Endothelial cell of umbilical vein (primary cell): ENCODE data around the gene ARHGAP45. TPM values are rescaled to one million over a fixed set of nuclear protein-coding genes. Genes with fewer than 3 reads are reported as not detected.

Experiments used
- BruUV-seq: library from RNA; stranded (reverse); fragments of 400-500 nt; replicated peaks from 2 replicates; lab custom pipeline; 2021; lab: Mats Ljungman, UMichigan
- CTCF ChIA-PET: fragments of 300-600, 350-600 bp; sonication (Branson Sonifier 250); formaldehyde crosslinking; loops from one replicate; lab custom pipeline; 2021; ENCODE audit warnings: antibody characterized with exemption, inconsistent platforms; lab: Charles Lee
- POLR2A ChIA-PET: fragments of 300-600, 350-600 bp; sonication (Branson Sonifier 250); formaldehyde crosslinking; loops from one replicate; lab custom pipeline; 2021; ENCODE audit warnings: antibody characterized with exemption, inconsistent platforms; lab: Charles Lee
- DNase-seq: peaks from one replicate; pipeline ENCODE4 v3.0.0-alpha.2; 2011; ENCODE audit warnings: low read depth, low spot score
- FAIRE-seq: peaks from 2 replicates; lab custom pipeline; 2011; peaks lifted over from hg19 to GRCh38; lab: Jason Lieb, UNC
- H2AFZ ChIP-seq: 2 replicates; pipeline ENCODE4 v1.6.0; 2012; ENCODE audit warnings: low read depth, low read length, control low read depth, inconsistent platforms
- H3K27ac ChIP-seq: 2 replicates; pipeline ENCODE4 v1.5.1; 2011; ENCODE audit warnings: low read depth, mild to moderate bottlenecking, control low read depth, low read length, moderate library complexity; ENCODE audit not compliant: insufficient read depth
- H3K27me3 ChIP-seq, 2 experiments: 2 replicates each; pipeline versions ENCODE4 v1.6.0 to v1.6.1; 2011; ENCODE audit warnings: low read length in 2 of 2, mixed read lengths in 1 of 2; ENCODE audit not compliant: control insufficient read depth in 2 of 2, insufficient read depth in 2 of 2
- H3K36me3 ChIP-seq, 2 experiments: 2 replicates in 1 of 2; 3 replicates in 1 of 2; pipeline ENCODE4 v1.5.1; 2011; ENCODE audit warnings: low read length in 2 of 2, mild to moderate bottlenecking in 1 of 2, moderate library complexity in 1 of 2; ENCODE audit not compliant: control insufficient read depth in 2 of 2, insufficient read depth in 2 of 2; ENCODE audit errors: extremely low read depth in 1 of 2
- H3K4me1 ChIP-seq: 3 replicates; pipeline ENCODE4 v1.5.1; 2011; ENCODE audit warnings: mild to moderate bottlenecking, low read length; ENCODE audit not compliant: control insufficient read depth, insufficient read depth; ENCODE audit errors: extremely low read depth
- H3K4me2 ChIP-seq: 2 replicates; pipeline ENCODE4 v1.6.1; 2011; ENCODE audit warnings: low read length, control low read depth, mixed read lengths; ENCODE audit not compliant: insufficient read depth
- H3K4me3 ChIP-seq, 3 experiments: fragments of 200-600 bp in 1 of 3; sonication (generic), shearing (Covaris generic) in 1 of 3; replicated peaks in 1 of 3; 2 replicates each; pipeline ENCODE4 v1.5.1; 2011 to 2016; ENCODE audit warnings: control low read depth in 3 of 3, low read length in 3 of 3, mild to moderate bottlenecking in 2 of 3, inconsistent platforms in 1 of 3, low read depth in 1 of 3, moderate library complexity in 1 of 3; ENCODE audit not compliant: insufficient read depth in 1 of 3
- H3K79me2 ChIP-seq: 2 replicates; pipeline ENCODE4 v1.6.0; 2012; ENCODE audit warnings: low read length, inconsistent platforms; ENCODE audit not compliant: control insufficient read depth, insufficient read depth
- H3K9ac ChIP-seq: replicated peaks from 2 replicates; pipeline ENCODE3; 2011; ENCODE audit warnings: low read length, control low read depth; ENCODE audit not compliant: insufficient read depth; ENCODE audit errors: extremely low read depth
- H3K9me1 ChIP-seq: replicated peaks from 3 replicates; pipeline ENCODE4 v1.6.0; 2011; ENCODE audit warnings: mild to moderate bottlenecking, low read length; ENCODE audit not compliant: control insufficient read depth, insufficient read depth; ENCODE audit errors: extremely low read depth
- H3K9me3 ChIP-seq: replicated peaks from 2 replicates; pipeline ENCODE4 v1.5.1; 2012; ENCODE audit warnings: low read length, inconsistent platforms; ENCODE audit not compliant: control insufficient read depth, insufficient read depth
- H4K20me1 ChIP-seq: replicated peaks from 2 replicates; pipeline ENCODE3; 2011; ENCODE audit warnings: mild to moderate bottlenecking, low read length; ENCODE audit not compliant: control insufficient read depth, insufficient read depth; ENCODE audit errors: extremely low read depth
- EZH2 ChIP-seq: IDR thresholded peaks from 2 replicates; pipeline ENCODE4 v1.6.1; 2012; ENCODE audit warnings: borderline replicate concordance, low read depth, mild to moderate bottlenecking, moderate library complexity, low read length, inconsistent platforms; ENCODE audit not compliant: severe bottlenecking
- FOS ChIP-seq: IDR thresholded peaks from 2 replicates; pipeline ENCODE4 v1.6.1; 2011; ENCODE audit warnings: mild to moderate bottlenecking, low read length, moderate library complexity, borderline replicate concordance; ENCODE audit not compliant: insufficient read depth
- GATA2 ChIP-seq: IDR thresholded peaks from 2 replicates; pipeline ENCODE4 v1.7.0; 2011; ENCODE audit warnings: low read depth, mild to moderate bottlenecking, moderate library complexity, mixed read lengths, low read length; ENCODE audit not compliant: insufficient read length, insufficient read depth
- MYC ChIP-seq: IDR thresholded peaks from one replicate; pipeline ENCODE4 v1.6.1; 2011; ENCODE audit warnings: mild to moderate bottlenecking, low read depth, low read length
- POLR2A ChIP-seq: IDR thresholded peaks from 2 replicates; pipeline ENCODE4 v1.6.1; 2012; ENCODE audit warnings: low read depth, mild to moderate bottlenecking, control low read depth, low read length
- POLR2AphosphoS5 ChIP-seq: IDR thresholded peaks from 2 replicates; pipeline ENCODE4 v1.6.1; 2012; ENCODE audit warnings: low read depth, mild to moderate bottlenecking, control low read depth, low read length, moderate library complexity; ENCODE audit not compliant: insufficient read depth
- dilution Hi-C: fragments of 300-500 bp; cut with MboI; formaldehyde crosslinking; loops from one replicate; pipeline ENCODE4 v1.15.0; 2019; ENCODE audit warnings: low sequenced_read_pairs; ENCODE audit not compliant: extremely low pct_ligation_motif_present
- intact Hi-C: fragments of 100-400 bp; cut with micrococcal nuclease; formaldehyde crosslinking; loops from one replicate; pipeline ENCODE4 v1.10.0; 2022
- polyA plus RNA-seq, 4 experiments: library from polyadenylated mRNA; depleted of rRNA in 3 of 4; stranded (reverse) in 3 of 4; unstranded in 1 of 4; fragments of >200 nt; gene quantifications; 2 replicates each; pipeline versions ENCODE4 v1.2.1 to v1.2.3, GENCODE V29; 2011 to 2012; ENCODE audit warnings: missing spikeins in 1 of 4
- total RNA-seq: library from RNA; stranded (reverse); gene quantifications from 2 replicates; pipeline ENCODE4 v1.2.3, GENCODE V29; 2021

The ARHGAP45 gene
- total and polyA plus RNA-seq, 2 donors (not counting 3 experiments of a cell fraction or from before 2014, with no cell fraction given): 7.5 to 10.4 TPM

DNA sequence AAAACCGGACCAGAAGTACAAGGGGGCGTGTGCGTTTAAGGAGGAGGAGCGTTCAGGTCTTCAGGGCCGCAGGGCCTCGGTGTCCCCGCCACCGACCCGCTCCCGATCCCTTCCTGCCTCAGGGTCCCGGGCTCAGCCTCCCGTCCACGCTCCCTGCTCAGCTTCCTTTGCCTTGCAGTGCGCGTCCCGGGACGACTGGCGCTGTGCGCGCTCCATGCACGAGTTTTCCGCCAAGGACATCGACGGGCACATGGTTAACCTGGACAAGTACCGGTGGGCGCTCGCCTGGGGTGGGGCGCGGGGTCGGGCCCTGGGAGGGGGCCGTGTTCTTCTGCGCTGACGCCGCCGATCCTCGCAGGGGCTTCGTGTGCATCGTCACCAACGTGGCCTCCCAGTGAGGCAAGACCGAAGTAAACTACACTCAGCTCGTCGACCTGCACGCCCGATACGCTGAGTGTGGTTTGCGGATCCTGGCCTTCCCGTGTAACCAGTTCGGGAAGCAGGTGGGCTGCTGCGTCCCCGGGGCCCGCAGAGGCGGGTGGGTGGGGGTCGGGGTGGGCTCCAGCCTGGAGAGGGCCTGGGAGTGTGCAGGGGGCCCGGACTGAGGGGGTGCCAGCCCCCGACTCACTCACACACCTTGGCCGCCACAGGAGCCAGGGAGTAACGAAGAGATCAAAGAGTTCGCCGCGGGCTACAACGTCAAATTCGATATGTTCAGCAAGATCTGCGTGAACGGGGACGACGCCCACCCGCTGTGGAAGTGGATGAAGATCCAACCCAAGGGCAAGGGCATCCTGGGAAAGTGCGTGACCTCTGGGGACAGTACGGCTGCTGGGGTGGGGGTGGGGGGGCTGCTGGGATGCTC is 38.3 kb downstream of the ARHGAP45 start:
- Histone ChIP-seq H3K27me3 (no peaks in the 10 kb centered on the region), H3K79me2 (peaks cover 18% of the 10 kb centered on the region), H3K9me1 (no peaks in the 10 kb centered on the region), H3K9ac (peak overlapping the region; percentile 74), H3K4me2 (peak overlapping the region; percentile 65), H2AFZ (no peak overlapping the region), H3K9me3 (no peaks in the 10 kb centered on the region), H3K36me3 (peaks cover 5 to 27% of the 10 kb centered on the region in 2 experiments), H4K20me1 (no peaks in the 10 kb centered on the region), H3K27ac (peak overlapping the region; percentile 71), H3K4me3 (peak overlapping the region; percentile 33 to 58 (median 52)), H3K4me1 (peaks cover 31% of the 10 kb centered on the region)
- peak; percentile 18 for FAIRE-seq
- dilution Hi-C loops: no loop called here
- TF ChIP-seq EZH2 (no peak), POLR2A (no peak), POLR2AphosphoS5 (peak; percentile 6), MYC (no peak), FOS (no peak), GATA2 (no peak)
- BruUV-seq: no TSS peak
- ChIA-PET POLR2A (no interaction called here), CTCF (interaction anchor here (1.0 to 2.8 kb wide), 4 partner anchors 8 to 85 kb away, joined by 3 to 21 read pairs (median 6); no protein-coding TSS in a partner anchor)
- DNase-seq: peak; percentile 52
- intact Hi-C loops: loop anchor here (10.0 kb wide), 1 partner anchor 170 kb away; no protein-coding TSS in a partner anchor
